ENCODE data around the gene ATP6V0A4.

The ATP6V0A4 gene

GRCh38 chr7:138658889-138659288 is 139.1 kb downstream of the ATP6V0A4 start:
- Mint-ChIP-seq H3K4me3 (no peak overlapping the region), H3K4me1 (ENCODE audit: low read depth) (peaks cover 1% of the 10 kb centered on the region), H3K9me3 (no peaks in the 10 kb centered on the region), H3K36me3 (ENCODE audit: low read depth) (no peaks in the 10 kb centered on the region), H3K27me3 (peaks cover 13% of the 10 kb centered on the region), H3K27ac (no peak overlapping the region)
- no peak for DNase-seq

GRCh38 chr7:138657854-138658386 is 140.1 kb downstream of the ATP6V0A4 start:
- Mint-ChIP-seq H3K4me3 (no peak overlapping the region), H3K27me3 (peaks cover 5% of the 10 kb centered on the region), H3K27ac (no peak overlapping the region), H3K9me3 (no peaks in the 10 kb centered on the region), H3K4me1 (ENCODE audit: low read depth) (no peaks in the 10 kb centered on the region), H3K36me3 (ENCODE audit: low read depth) (no peaks in the 10 kb centered on the region)
- DNase-seq = no peak

GRCh38 chr7:138656952-138657351 is 141.0 kb downstream of the ATP6V0A4 start:
- DNase-seq = no peak
- H3K4me3 Mint-ChIP-seq = no peak overlapping the region
- no peak overlapping the region for H3K27ac Mint-ChIP-seq
- H3K9me3 Mint-ChIP-seq = no peaks in the 10 kb centered on the region
- H3K4me1 Mint-ChIP-seq (ENCODE audit: low read depth) = no peaks in the 10 kb centered on the region
- H3K36me3 Mint-ChIP-seq (ENCODE audit: low read depth) = no peaks in the 10 kb centered on the region
- no peaks in the 10 kb centered on the region for H3K27me3 Mint-ChIP-seq
